Trophoblast cell (in vitro differentiated cells and primary cell): ENCODE data around the gene ACCS.

Experiments used
- DNase-seq, 2 donors: peaks; one replicate each; pipeline ENCODE4 v3.0.0-alpha.2; 2016
- H2AFZ ChIP-seq: 2 replicates; pipeline ENCODE4 v1.6.1; 2013; ENCODE audit warnings: low read length, moderate library complexity, mild to moderate bottlenecking; ENCODE audit not compliant: insufficient read depth, poor library complexity
- H2AK5ac ChIP-seq: 2 replicates; pipeline ENCODE4 v1.6.1; 2013; ENCODE audit warnings: mild to moderate bottlenecking, low read length
- H2BK120ac ChIP-seq: 2 replicates; pipeline ENCODE4 v1.6.1; 2013; ENCODE audit warnings: low read length, mild to moderate bottlenecking, moderate library complexity; ENCODE audit not compliant: insufficient read depth, poor library complexity
- H2BK12ac ChIP-seq: 2 replicates; pipeline ENCODE4 v1.6.1; 2013; ENCODE audit warnings: mild to moderate bottlenecking, low read length, moderate library complexity
- H2BK5ac ChIP-seq: 2 replicates; pipeline ENCODE4 v1.6.1; 2013; ENCODE audit warnings: low read length, low read depth, moderate library complexity, mild to moderate bottlenecking; ENCODE audit not compliant: poor library complexity
- H3K14ac ChIP-seq: 2 replicates; pipeline ENCODE4 v1.6.1; 2013; ENCODE audit warnings: mild to moderate bottlenecking, low read length
- H3K18ac ChIP-seq: 2 replicates; pipeline ENCODE4 v1.6.1; 2013; ENCODE audit warnings: mild to moderate bottlenecking, low read length
- H3K23ac ChIP-seq: 2 replicates; pipeline ENCODE4 v1.6.1; 2013; ENCODE audit warnings: low read length
- H3K27ac ChIP-seq: 2 replicates; pipeline ENCODE4 v1.5.1; 2013; ENCODE audit warnings: low read depth, mild to moderate bottlenecking, inconsistent platforms, low read length, moderate library complexity
- H3K27me3 ChIP-seq: 2 replicates; pipeline ENCODE4 v1.6.1; 2013; ENCODE audit warnings: inconsistent platforms, mild to moderate bottlenecking, low read length, moderate library complexity; ENCODE audit not compliant: insufficient read depth
- H3K36me3 ChIP-seq, 2 experiments: 1 replicate in 1 of 2; 2 replicates in 1 of 2; pipeline ENCODE4 v1.6.1; 2013; ENCODE audit warnings: low read length in 2 of 2, mild to moderate bottlenecking in 2 of 2, moderate library complexity in 1 of 2; ENCODE audit not compliant: insufficient read depth in 2 of 2, control insufficient read depth in 1 of 2
- H3K4ac ChIP-seq: 2 replicates; pipeline ENCODE4 v1.6.1; 2013; ENCODE audit warnings: low read depth, mild to moderate bottlenecking, low read length, moderate library complexity
- H3K4me1 ChIP-seq, 2 experiments: 1 replicate in 1 of 2; 2 replicates in 1 of 2; pipeline ENCODE4 v1.6.1; 2013; ENCODE audit warnings: low read length in 2 of 2, mild to moderate bottlenecking in 2 of 2, moderate library complexity in 1 of 2; ENCODE audit not compliant: insufficient read depth in 2 of 2, control insufficient read depth in 1 of 2
- H3K4me2 ChIP-seq: 2 replicates; pipeline ENCODE4 v1.6.1; 2013; ENCODE audit warnings: inconsistent platforms, mild to moderate bottlenecking, low read length, moderate library complexity
- H3K4me3 ChIP-seq: 2 replicates; pipeline ENCODE4 v1.5.1; 2013; ENCODE audit warnings: mild to moderate bottlenecking, low read depth, low read length, inconsistent platforms
- H3K79me1 ChIP-seq: one replicate; pipeline ENCODE4 v1.6.1; 2013; ENCODE audit warnings: low read length
- H3K79me2 ChIP-seq: 2 replicates; pipeline ENCODE4 v1.6.1; 2013; ENCODE audit warnings: low read length, mild to moderate bottlenecking; ENCODE audit not compliant: control insufficient read depth, insufficient read depth, poor library complexity
- H3K9ac ChIP-seq: 2 replicates; pipeline ENCODE4 v1.6.1; 2013; ENCODE audit warnings: mild to moderate bottlenecking, low read length
- H3K9me3 ChIP-seq: 2 replicates; pipeline ENCODE4 v1.6.1; 2013; ENCODE audit warnings: low read depth, mild to moderate bottlenecking, control low read depth, inconsistent platforms, low read length; ENCODE audit not compliant: insufficient read depth
- H4K12ac ChIP-seq: 2 replicates; pipeline ENCODE4 v1.6.1; 2013; ENCODE audit warnings: low read depth, mild to moderate bottlenecking, low read length, moderate library complexity
- H4K8ac ChIP-seq: 2 replicates; pipeline ENCODE4 v1.6.1; 2013; ENCODE audit warnings: low read depth, mild to moderate bottlenecking, low read length, moderate library complexity
- H4K91ac ChIP-seq: one replicate; pipeline ENCODE4 v1.6.1; 2013; ENCODE audit warnings: low read depth, mild to moderate bottlenecking, low read length, moderate library complexity
- WGBS: extraction: QIAGEN DNeasy Blood & Tissue Kit; methylation state at CpG from one replicate; pipeline ENCODE4 v1.1.7; 2013; ENCODE audit warnings: missing lambda C conversion rate; ENCODE audit not compliant: insufficient read length, insufficient coverage; ENCODE audit errors: extremely low coverage; 5-methylcytosine and 5-hydroxymethylcytosine counted together

ACCS gene

GRCh38 chr11:44101098-44101497, 35.0 kb downstream of the ACCS start:
- no peak overlapping the region for H3K23ac ChIP-seq
- no peak overlapping the region for H2BK120ac ChIP-seq
- no peak overlapping the region for H2BK12ac ChIP-seq
- WGBS = no CpG with 5 or more reads among the region's 2 CpGs
- H3K18ac ChIP-seq = no peak overlapping the region
- no peak overlapping the region for H4K91ac ChIP-seq
- H4K8ac ChIP-seq = no peak overlapping the region
- H3K9ac ChIP-seq = no peak overlapping the region
- no peak overlapping the region for H2AFZ ChIP-seq
- H3K27me3 ChIP-seq = no peaks in the 10 kb centered on the region
- H3K4ac ChIP-seq = no peak overlapping the region
- H4K12ac ChIP-seq = no peak overlapping the region
- H3K4me2 ChIP-seq = no peak overlapping the region
- no peak overlapping the region for H2BK5ac ChIP-seq
- H3K4me1 ChIP-seq = peaks cover 4% of the 10 kb centered on the region in 2 experiments
- peaks cover under 1% of the 10 kb centered on the region for H3K79me1 ChIP-seq
- peak; percentile 51 to 73 for DNase-seq
- peaks cover 4% of the 10 kb centered on the region for H3K79me2 ChIP-seq
- H2AK5ac ChIP-seq = no peak overlapping the region
- H3K36me3 ChIP-seq = no peaks in the 10 kb centered on the region
- no peaks in the 10 kb centered on the region for H3K9me3 ChIP-seq
- no peak overlapping the region for H3K27ac ChIP-seq
- no peak overlapping the region for H3K4me3 ChIP-seq
- no peak overlapping the region for H3K14ac ChIP-seq

- no peak overlapping the region for H3K9ac ChIP-seq
- H3K23ac ChIP-seq = no peak overlapping the region
- no peak overlapping the region for H2AK5ac ChIP-seq
- no peak overlapping the region for H3K4me2 ChIP-seq
- H3K14ac ChIP-seq = no peak overlapping the region
- no peak overlapping the region for H2BK120ac ChIP-seq
- no peaks in the 10 kb centered on the region for H3K9me3 ChIP-seq
- no CpG with 5 or more reads among the region's 5 CpGs for WGBS
- H4K12ac ChIP-seq = no peak overlapping the region
- no peaks in the 10 kb centered on the region for H3K79me1 ChIP-seq
- H4K91ac ChIP-seq = no peak overlapping the region
- no peaks in the 10 kb centered on the region for H3K79me2 ChIP-seq
- no peaks in the 10 kb centered on the region for H3K4me1 ChIP-seq
- no peaks in the 10 kb centered on the region for H3K27me3 ChIP-seq
- H3K4ac ChIP-seq = no peak overlapping the region
- H2AFZ ChIP-seq = no peak overlapping the region
- no peak overlapping the region for H3K4me3 ChIP-seq
- no peak overlapping the region for H2BK12ac ChIP-seq
- H3K18ac ChIP-seq = no peak overlapping the region
- no peak overlapping the region for H4K8ac ChIP-seq
- no peak for DNase-seq
- peaks cover 5 to 11% of the 10 kb centered on the region in 2 experiments for H3K36me3 ChIP-seq
- H3K27ac ChIP-seq = no peak overlapping the region
- no peak overlapping the region for H2BK5ac ChIP-seq
These were observed 38.6 kb downstream of the ACCS start for GRCh38 chr11:44104481-44105294.

- H2BK120ac ChIP-seq = no peak overlapping the region
- H3K23ac ChIP-seq = no peak overlapping the region
- H3K36me3 ChIP-seq = peaks cover 7 to 11% of the 10 kb centered on the region in 2 experiments
- no peak overlapping the region for H3K4ac ChIP-seq
- no peaks in the 10 kb centered on the region for H3K79me2 ChIP-seq
- H2BK12ac ChIP-seq = no peak overlapping the region
- no peak overlapping the region for H3K9ac ChIP-seq
- H3K4me2 ChIP-seq = no peak overlapping the region
- no peak overlapping the region for H4K12ac ChIP-seq
- H3K9me3 ChIP-seq = no peaks in the 10 kb centered on the region
- no peak overlapping the region for H3K4me3 ChIP-seq
- H2AK5ac ChIP-seq = no peak overlapping the region
- no peaks in the 10 kb centered on the region for H3K4me1 ChIP-seq
- H4K8ac ChIP-seq = no peak overlapping the region
- WGBS = no CpG with 5 or more reads among the region's 6 CpGs
- H3K14ac ChIP-seq = no peak overlapping the region
- no peaks in the 10 kb centered on the region for H3K79me1 ChIP-seq
- DNase-seq = no peak
- no peak overlapping the region for H2AFZ ChIP-seq
- H4K91ac ChIP-seq = no peak overlapping the region
- no peak overlapping the region for H2BK5ac ChIP-seq
- H3K18ac ChIP-seq = no peak overlapping the region
- H3K27me3 ChIP-seq = no peaks in the 10 kb centered on the region
- no peak overlapping the region for H3K27ac ChIP-seq
These were observed 42.2 kb downstream of the ACCS start for GRCh38 chr11:44108260-44108659.

- Histone ChIP-seq H3K79me1 (no peaks in the 10 kb centered on the region), H3K4me1 (no peaks in the 10 kb centered on the region), H4K91ac (no peak overlapping the region), H4K12ac (no peak overlapping the region), H3K9ac (no peak overlapping the region), H2AK5ac (no peak overlapping the region), H2BK5ac (no peak overlapping the region), H3K4ac (no peak overlapping the region), H4K8ac (no peak overlapping the region), H3K4me3 (no peak overlapping the region), H2BK12ac (no peak overlapping the region), H2AFZ (no peak overlapping the region), H2BK120ac (no peak overlapping the region), H3K23ac (no peak overlapping the region), H3K79me2 (no peaks in the 10 kb centered on the region), H3K14ac (no peak overlapping the region), H3K4me2 (no peak overlapping the region), H3K36me3 (peaks cover 8 to 22% of the 10 kb centered on the region in 2 experiments), H3K18ac (no peak overlapping the region), H3K27me3 (no peaks in the 10 kb centered on the region), H3K27ac (no peak overlapping the region), H3K9me3 (no peaks in the 10 kb centered on the region)
- peak; percentile 38 to 67 for DNase-seq
- no CpG with 5 or more reads among the region's 4 CpGs for WGBS
These were observed 44.2 kb downstream of the ACCS start for GRCh38 chr11:44110231-44110679.
